GM12873 (cell line): Measurements from ENCODE around the gene SLC1A3.

Experiments
- TF ChIP-seq, protein P1 (sequence below): IDR thresholded peaks from 2 replicates; pipeline ENCODE4 v1.5.1; 2012; ENCODE audit warnings: low read depth, mild to moderate bottlenecking, moderate library complexity, low read length, control low read depth; ENCODE audit not compliant: insufficient read depth; ENCODE audit errors: missing control alignments

SLC1A3 gene

DNA sequence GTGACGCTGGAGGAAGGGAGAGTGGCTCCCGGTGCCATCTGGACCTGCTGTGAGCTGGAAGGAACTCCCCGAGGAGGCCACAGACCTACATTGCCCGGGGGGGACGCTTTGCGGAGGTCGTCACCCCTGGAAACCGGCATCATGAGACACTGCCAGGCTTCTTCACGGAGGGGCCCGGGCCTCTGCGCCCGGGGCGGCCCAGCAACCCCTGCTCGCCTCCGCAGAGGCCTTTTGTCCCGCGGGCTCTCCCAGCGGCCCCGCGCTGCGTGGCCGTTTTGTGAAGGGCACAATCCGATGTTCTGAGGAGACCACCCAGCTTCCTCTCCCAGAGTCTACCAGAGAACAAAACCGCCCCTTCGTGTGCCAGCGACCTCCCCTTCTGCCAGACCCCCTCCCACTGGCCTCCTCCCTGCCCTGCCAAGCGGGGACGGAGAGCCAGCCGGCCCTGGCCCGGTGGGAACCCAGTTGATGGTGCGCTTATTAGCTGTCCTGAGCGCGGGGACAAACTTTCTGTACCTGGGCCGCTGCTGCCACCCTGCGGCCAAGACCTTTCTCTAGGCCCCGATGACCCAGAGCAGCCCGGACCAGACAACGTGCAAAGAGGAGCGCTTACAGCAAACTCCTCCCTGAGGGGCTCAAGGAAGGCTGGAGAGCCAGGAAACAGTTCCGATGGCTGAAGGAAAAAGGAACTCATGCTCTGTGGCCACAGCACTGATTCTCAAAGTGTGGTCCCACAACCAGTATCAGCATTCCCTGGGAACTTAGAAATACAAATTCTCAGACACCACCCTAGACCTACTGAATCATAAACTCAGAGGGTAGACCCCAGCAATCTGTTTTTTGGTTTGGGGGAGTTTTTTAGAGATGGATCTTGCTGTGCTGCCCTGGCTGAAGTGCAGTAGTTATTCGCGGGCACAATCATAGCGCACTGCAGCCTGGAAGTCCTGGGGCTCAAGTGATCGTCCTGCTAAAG is 86.7 kb downstream of the SLC1A3 start:
- TF ChIP-seq, protein P1, sequence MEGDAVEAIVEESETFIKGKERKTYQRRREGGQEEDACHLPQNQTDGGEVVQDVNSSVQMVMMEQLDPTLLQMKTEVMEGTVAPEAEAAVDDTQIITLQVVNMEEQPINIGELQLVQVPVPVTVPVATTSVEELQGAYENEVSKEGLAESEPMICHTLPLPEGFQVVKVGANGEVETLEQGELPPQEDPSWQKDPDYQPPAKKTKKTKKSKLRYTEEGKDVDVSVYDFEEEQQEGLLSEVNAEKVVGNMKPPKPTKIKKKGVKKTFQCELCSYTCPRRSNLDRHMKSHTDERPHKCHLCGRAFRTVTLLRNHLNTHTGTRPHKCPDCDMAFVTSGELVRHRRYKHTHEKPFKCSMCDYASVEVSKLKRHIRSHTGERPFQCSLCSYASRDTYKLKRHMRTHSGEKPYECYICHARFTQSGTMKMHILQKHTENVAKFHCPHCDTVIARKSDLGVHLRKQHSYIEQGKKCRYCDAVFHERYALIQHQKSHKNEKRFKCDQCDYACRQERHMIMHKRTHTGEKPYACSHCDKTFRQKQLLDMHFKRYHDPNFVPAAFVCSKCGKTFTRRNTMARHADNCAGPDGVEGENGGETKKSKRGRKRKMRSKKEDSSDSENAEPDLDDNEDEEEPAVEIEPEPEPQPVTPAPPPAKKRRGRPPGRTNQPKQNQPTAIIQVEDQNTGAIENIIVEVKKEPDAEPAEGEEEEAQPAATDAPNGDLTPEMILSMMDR = peak; percentile 84

DNA sequence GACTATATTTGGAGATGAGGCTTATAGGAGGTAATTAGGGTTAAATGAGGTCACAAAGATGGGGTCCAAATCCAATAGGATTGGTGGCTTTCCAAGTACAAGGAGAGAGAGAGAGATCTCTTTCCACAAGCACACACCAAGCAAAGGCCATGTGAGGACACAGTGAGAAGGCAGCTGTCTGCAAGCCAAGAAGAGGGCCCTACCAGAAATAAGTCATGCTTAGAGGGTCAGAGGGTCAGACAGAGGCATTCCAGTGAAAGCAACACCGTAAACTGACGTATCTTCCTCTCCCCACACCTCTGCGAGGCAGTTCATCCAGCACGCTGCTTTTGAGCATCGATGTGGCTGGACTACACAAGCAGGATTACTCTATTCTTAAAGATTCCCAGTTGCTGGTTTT is 87.9 kb downstream of the SLC1A3 start:
- TF ChIP-seq, protein P1 = no peak

DNA sequence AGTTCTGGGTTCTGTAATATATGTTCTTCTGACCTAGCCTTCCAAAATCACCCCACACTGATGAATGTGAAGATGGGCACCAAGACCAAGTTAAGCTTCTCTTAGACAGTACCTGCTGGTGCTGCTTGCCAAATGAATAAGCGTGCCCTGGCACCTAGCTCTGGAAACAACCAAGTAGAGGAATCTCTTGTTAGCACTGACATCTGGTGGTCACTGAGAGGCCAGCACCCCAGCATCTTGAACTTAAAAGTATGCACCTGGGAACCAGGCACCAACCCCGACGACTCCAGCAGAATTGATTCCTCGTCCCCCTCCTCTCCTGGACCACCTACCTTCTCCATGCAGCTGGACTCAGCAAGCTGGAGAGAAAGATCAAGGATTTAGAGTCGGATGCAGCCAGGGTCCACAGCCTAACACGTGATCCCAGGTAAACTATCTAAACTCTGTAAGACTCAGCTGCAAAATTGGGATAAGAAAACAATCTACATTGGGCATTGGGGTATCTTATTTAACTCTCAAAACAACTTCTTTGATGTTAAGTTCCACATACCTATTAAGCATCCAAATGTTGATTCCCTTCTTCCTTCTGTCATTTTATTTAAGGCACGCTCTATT is 89.8 kb downstream of the SLC1A3 start:
- TF ChIP-seq, protein P1 = peak; percentile 80

DNA sequence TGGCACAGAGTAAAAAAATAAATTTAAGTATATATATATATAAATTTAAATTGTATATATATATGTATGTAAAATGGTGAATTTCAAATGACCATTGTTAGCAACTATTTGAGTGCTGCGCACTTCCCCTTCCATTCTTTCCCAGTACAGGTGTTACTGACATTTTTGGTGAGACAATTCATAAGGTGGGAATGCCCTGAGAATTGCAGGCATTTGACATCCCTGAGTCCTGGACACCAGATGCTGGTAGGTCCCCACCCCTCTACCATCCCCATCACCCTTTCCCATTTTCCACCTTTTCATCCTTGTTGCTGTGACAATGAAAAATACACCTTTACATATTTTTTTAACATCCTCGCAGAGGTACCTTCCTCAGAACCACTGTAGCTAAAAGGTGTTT is 91.6 kb downstream of the SLC1A3 start:
- TF ChIP-seq, protein P1 = no peak

DNA sequence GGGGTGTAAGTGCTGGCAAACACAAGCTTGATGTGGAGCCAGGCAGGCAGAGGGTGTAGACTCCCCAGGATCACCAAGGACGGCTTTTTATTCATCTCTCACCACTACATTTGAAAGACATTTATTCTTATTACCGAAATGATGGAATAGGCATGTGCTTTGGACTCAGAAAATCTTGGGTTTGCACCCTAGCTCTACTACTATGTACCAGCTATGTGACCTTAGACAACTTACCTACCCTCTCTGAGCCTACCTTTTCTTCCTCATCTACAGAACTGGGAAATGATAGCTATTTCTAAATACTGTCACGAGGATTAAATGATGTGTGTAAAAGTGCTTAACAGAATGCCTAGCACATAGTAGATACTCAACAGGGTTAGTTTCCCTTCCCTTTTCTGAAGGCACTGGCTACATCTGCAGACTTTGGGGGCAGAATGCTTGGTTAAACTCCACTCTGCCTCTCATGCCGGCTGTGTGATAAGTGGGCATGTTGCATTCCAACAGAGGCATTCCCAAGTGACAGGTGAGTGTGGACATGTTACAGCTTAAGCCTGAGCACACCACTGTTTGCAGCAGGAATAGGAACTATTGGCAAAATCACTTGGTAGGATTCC is 94.8 kb downstream of the SLC1A3 start:
- TF ChIP-seq, protein P1 = no peak

DNA sequence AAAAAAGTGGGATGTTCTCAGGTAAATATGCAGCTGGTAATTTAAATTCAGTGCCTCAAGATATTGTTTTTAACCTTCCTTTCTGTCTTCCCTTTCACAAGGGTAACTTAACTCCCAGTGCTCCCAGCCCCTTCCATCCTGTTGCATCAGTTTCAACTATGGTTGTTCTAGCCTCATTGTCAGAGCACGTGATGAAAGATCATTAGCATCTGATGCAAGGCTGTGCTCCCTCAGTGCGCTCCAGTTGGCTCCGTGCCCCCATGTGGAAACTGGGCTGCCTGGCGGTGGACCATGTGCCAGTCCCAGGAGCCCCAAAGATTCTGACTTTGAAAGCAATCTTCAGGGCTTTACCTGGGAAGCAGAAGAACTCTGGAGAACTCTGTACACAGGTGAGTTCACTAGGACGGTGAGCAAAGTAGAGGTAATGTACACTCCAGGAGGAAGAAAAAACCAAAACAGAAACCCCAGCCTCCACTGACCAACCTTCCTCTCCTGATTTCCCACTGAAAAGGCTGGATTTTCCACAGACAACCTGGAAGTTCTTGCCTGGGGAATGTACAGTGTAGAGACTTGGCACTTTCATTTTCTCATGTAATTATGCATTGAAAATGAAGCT is 96.9 kb downstream of the SLC1A3 start:
- TF ChIP-seq, protein P1 = no peak
